Frontal cortex (tissue), 4 donors: ENCODE results near the gene DAD1. TPM values are rescaled to one million over a fixed set of nuclear protein-coding genes. Genes with fewer than 3 reads are reported as not detected.

ENCODE experiments used
- DNase-seq, 2 donors: peaks; one replicate each; pipeline ENCODE4 v3.0.0; 2012; ENCODE audit warnings: low spot score in 2 of 2
- FAIRE-seq: peaks from 2 replicates; lab custom pipeline; 2012; peaks lifted over from hg19 to GRCh38; lab: Jason Lieb, UNC
- total RNA-seq: library from RNA; depleted of rRNA; stranded (reverse); fragments of >200 nt; gene quantifications from one replicate; pipeline ENCODE4 v1.2.3, GENCODE V29; 2014
- donor health status: control.
- donor health status: control.
- donor health status: control.

The DAD1 gene
- total RNA-seq, 1 donor from 2014 or later, result 89.7 TPM

DNA sequence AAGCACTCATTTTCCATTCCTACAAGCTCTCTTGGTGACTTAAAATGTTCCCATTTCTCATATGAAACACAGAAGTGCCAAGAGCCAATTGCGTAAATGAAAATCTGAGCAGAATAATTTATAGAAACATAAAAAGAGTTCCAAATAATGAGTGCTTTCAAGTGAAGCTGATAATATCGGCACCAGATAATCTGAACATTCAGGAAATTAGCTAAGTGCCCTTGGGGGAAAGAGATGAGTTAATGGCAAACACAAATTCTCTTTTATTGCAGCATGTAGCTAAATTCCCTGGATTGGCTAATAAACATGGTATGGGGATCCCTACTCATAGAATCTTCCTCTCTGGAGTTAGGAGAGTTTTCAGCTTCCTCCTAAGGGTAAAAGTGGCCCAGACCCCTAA lies 46.7 kb downstream of the DAD1 start:
- FAIRE-seq (no peak), DNase-seq (no peak)

DNA sequence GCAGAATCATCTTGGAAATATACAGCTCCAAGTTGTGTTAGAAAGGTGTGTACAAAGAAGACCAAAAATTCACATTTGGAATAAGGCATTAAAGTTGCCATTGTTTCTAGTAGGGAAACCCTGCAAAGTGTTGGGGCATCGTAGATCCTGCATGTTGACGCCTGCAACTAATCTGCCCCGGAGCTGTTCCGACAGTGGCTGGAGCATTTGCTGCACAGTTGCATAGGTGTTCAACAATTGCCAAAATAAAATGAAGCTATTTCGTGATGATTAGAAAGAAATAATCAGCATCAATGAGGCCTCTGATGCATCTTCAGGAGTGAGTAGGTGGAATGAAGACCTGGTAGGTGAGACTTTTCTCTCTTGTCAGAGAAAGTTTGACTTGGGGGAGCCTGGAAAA lies 47.3 kb downstream of the DAD1 start:
- FAIRE-seq (no peak), DNase-seq (no peak)

DNA sequence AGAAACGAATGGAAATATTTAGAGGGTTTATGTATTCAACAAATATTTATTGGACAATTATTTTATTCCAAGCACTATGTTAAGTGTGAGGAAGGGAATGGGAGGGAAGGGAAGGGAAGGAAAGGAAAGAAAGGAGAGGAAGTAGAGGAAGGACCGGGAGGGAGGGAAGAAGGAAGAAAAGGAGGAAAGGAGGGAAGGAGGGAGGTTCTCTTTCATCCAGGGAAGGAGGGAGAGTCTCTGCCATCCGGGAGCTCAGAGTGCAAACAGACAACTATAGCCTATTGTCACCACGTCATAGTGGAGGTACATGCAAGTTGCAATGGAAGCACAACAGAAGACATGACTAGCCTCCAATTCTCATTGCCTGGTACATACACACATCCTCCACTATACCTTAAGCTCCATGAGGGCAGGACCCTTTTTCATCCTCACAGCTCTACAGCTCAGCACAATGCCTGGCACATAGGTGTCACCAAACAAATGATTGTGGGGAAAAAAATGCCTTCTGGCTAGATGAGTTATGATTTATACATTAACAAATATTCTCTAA lies 48.1 kb downstream of the DAD1 start:
- DNase-seq (no peak), FAIRE-seq (no peak)

DNA sequence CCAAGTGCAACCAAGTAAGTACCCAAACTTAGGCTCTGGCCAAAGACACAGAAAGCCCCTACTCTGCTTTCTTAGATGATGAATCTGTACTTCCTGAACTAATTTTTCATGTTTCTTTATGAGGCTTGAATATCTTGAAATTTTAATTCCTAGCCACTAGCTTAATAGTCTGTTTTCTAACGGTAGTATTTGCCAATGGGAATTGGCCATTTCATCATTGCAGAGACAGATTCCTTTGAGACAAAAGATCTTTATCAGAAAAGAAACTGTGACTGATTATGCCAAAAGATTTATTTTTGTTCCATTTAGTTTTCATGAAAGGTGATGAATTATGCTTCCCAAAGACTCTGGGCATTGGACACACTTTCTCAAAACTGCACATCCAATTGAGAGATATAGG lies 48.7 kb downstream of the DAD1 start:
- DNase-seq (no peak), FAIRE-seq (no peak)

DNA sequence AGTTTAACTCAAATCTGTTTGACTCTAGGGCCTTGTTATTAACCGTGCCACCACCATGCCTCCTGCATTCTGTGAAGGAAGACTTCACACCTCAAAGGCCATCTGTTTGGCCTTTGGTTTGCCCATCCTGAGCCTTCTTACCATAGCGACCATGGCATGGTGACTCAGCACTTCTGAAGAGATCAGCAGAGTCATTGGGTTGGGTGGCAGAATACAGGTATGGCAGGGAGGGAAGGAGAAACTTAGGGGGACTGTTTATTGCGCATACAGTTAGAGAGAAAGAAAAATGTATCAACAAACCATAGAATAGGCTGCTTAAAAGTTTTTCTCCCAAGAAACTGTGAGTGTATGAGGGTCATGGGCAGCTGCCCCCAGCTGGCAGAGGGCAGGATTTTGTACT lies 49.2 kb downstream of the DAD1 start:
- FAIRE-seq (no peak), DNase-seq (no peak)

DNA sequence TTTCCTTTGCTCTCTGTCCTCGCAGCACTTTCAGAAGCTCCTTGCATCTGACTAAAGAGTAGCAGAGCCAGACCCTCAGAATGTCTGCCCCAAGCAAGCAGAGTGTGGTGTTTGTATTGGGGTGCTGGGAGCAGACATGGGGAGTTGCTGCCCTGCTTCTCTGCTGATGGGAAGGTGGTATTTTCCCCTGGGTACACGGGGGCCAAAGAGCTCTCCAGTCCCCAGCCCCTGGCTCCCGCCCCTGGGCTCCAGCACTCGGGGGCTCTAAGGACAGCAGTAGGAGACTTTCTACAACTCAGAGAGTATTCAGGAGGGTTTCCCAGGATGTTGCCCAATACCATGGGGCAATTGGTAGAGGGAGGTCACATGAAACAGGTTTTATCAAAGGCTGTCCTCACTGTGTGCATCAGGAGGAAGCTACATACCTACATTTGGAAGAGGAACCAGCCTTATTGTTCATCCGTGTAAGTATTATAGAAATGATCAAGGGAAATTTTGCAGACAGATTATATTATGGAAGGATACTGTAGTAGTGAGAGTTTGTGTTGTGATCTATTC lies 50.3 kb downstream of the DAD1 start:
- no peak for FAIRE-seq

DNA sequence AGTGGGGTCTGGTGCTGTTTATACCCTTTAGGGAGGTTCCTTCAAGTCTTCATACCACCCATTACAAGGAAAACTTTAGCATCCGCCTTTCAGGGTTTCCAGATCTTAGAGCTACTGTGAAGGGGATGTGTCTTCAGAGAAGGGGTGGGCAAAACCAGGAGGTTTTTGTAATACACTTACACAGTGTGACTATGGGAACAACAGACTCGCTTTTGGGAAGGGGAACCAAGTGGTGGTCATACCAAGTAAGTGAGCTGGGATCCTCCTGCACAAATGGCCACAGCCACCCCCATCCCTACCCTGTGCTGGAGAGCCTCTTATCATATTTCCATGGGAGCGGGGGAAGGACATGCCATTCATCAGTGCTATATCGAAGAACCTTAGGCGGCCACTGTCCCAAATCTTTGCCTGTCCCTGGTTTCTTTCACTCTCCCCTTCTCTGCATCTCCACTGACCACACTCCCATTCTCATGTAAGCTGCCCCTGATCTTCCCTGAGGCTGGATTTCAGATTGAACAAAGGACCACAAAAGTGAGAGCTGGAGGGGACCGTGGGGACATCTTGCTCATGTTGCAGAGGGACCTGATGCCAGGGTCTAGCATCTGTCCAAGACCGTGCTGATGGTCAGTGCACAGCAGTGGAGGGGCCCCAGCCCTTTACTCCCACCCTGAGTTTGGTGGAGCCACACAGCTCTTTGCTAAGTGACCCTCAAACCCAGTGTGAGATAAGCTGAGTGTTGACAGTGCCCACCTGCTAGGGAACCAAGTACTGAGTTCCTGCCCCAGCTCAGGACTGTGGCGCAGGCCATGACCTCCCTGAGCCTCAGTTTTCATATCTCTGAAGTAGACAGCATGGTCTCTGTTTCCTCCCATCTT lies 51.4 kb downstream of the DAD1 start:
- DNase-seq, result no peak
- no peak for FAIRE-seq

More for the DNA sequence above, 50.3 kb downstream of the DAD1 start:
- no peak for DNase-seq

DNA sequence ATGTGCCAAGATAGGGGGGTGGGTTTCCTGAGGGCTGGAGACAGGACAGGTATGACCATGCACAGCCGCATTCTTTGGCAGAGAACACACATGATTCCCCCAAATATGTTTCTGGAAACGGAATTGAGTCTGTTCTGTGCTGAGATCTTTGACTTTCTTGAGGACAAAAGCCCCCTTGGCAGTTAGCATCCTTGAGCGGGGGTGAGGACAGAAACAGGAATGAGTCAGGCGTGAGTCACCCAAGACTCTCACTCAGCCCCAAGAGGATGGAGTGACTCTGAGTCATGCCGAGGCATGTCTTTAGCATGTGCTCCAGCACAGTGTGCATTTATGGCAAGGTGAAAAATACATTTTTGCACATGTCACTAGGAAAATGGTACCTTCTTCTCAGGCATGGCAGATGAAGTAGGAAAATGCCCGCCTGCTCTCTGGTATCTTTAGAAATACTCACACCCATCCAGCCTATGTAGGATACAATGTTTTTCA lies 52.1 kb downstream of the DAD1 start:
- FAIRE-seq (no peak), DNase-seq (peak in 1 of 2 donors; percentile 37)

DNA sequence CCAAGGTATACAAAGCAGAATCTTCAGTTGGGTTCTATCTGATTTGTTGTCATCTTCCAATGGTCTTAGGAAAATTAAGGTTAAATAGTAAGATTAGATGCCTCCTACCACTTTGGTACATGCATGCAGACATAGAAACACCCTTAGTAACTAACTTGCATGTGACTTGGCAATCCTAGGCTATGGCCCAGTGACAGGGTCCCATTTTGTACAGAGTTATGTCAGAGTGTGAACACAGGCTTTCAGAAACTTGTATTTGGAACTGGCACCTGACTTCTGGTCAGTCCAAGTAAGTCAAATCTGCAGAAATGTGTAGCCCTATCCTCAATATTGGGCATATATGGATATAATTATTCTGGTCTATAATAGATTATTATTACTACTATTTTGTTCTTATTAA lies 53.1 kb downstream of the DAD1 start:
- no peak for FAIRE-seq
- no peak for DNase-seq

DNA sequence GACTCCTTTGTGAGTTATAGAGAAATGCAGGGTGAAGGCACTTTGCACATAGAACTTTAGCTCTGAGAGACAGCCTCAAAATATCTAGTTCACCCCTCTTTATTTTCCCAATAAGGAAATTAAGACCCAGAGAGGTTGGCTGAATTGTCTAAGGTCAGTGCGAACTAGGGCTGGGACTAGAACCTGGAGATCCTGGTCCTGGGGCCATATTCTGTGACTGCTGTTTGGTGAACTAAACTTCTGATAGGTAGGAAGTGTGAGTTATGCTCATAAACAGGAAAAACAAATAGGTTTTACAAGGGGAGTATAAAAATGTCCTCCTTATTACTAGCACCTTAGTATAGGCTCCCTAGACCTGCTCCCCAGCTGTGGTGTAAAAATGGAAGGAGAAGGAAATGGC lies 53.9 kb downstream of the DAD1 start:
- FAIRE-seq (no peak), DNase-seq (no peak)

DNA sequence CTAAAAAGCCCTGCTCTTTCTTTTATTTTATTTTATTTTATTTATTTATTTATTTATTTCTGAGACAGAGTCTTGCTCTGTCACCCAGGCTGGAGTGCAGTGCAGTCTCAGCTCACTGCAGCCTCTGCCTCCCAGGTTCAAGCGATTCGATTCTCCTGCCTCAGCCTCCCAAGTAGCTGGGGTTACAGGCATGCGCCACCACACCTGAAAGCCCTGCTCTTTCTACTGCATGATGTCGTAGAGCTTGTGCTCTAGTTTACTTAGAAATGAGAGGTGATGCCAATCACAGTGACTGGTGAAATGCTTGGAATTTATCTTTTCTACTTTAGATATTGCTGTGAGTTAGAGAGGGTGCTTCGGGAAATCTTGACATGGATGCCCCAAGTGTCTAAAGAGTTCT lies 54.5 kb downstream of the DAD1 start:
- no peak for DNase-seq
- FAIRE-seq, result no peak

DNA sequence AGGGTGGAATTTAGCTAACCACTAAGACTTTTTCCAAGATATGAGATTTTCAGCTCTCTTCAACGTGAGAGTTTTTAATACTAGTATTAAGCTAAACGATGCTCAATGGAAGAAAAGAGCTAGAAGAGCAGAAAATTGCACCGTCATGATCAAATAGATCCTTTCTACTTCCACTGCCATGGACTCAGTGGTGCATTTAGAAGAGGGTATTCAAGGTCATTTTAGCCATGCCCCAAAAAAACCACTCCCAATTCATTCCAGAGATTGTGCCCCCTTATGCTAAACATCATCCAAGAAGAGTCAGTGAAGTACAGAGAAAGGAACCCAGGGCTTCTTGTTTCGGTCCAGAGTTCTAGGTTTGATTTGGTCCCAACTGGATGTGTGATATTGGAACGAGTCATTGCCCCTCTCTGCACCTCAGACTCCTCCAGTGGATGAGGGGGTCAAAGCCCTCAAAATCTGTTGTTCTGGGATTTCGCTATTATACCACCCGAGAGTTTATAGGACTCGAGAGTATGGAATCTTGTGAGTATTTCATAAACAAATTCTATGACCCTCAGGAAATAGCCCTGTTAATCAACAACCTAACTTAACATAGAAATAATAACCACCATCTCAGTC lies 55.2 kb downstream of the DAD1 start:
- DNase-seq, result no peak
- no peak for FAIRE-seq

DNA sequence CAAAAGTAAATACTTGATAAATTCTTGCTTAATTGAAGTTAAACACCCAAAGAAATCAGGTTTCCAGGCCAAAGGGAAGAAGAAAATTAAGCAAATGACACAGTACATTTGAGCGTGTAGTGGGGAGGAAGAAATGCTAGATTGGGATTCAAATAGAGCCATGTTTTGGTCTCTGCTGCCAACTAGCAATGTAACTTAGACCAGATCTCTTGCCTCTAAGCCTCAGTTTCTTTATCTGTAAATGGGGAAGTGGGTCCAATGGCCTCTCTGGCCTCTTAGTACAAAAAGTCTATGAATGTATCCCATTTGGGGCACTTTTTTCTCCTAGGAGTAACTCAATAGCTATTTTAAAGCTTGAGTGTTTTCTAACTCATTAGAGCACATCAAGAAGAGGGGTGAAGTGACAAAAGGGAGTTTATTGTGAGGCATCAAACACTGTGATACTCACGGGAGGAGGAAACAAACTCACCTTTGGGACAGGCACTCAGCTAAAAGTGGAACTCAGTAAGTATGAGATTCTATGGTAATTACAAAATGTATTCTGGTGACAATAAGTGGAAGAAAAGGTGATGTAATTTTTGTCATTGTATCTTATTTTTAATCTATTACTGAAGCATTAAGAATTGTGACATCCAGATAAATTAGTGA lies 55.8 kb downstream of the DAD1 start:
- no peak for DNase-seq
- no peak for FAIRE-seq

DNA sequence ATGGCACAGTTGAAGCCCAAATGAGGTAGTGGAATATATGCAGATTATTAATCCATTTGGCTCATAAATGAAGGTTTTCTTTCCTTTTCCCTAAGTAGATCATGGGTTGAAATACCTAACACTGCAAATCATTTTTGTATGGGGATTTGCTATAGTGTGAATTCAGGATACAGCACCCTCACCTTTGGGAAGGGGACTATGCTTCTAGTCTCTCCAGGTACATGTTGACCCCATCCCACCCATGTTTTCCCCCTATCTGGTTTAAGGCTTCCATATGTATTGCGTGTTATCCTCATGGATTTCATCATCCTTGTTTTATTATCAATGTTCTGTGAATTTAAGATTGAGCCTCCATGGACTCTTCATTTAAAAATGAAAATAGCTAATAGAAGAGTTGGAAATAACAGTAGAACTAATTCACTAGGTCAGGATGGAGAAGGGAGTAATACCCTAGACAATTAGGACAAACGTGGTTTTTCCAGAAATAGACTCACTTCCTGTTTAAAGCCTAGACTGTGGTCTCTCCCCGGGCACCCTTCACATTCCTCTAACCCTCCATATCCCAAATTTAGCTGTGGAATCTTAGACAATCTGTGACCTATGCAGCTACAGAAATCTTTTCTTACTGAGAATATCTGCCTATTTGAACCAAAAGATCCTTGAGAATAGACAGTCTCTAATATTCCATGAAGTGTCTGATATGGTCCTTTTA lies 56.5 kb downstream of the DAD1 start:
- FAIRE-seq (no peak), DNase-seq (no peak)

DNA sequence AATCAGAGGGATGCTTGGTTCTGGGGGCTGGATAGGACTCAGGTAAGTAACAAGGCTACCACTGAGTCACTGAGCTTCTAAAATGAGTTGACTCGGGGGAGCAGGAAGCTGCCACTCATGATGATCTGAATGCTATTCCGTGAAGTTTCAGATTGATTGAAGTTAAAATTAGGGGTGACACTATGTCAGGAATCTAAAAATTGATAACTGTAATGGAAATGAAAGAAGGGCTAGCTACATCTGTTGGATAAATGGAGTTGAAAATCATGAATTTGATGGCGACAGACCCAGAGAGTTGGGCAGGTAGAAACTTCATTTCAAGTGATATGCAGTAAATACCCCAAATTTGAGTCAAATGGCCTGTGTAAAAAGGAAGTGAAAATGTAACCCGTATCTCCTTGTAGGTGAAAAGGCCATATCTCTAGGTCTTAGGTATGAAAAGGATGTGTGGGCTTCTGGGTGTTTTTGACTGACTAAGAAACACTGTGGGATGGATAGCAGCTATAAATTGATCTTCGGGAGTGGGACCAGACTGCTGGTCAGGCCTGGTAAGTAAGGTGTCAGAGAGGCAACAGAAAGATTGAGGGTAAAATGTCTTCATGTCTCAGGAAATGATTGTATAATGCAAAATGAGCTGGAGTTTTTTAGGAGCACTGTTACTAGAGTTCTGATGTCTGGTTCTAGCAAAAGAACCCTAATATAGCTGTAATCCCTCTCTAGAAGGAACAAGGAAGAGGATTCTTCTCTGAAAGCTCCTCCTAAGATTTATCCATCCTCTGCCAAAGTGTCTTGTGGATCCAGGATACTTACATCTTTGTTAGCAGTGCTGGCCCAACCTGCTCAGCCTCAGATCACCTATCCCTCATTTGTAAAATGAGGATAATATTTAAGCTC lies 57.3 kb downstream of the DAD1 start:
- FAIRE-seq (no peak), DNase-seq (no peak)

DNA sequence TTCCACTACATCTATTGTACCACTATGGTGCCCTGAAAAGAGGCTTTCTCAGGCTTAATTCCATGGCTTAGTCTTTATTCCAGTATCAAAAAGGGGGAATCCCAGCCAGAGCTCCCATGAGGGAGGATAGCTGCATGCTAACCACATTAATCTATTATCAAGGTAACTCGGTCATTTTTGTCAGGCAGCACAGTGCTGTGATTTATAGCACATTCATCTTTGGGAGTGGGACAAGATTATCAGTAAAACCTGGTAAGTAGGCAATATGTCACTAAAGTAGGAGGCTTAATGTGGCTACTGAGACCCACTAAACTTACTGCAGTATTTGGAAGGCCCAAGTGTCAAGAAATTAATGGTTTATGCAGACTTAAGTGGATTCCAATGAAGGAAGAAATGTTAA lies 58.9 kb downstream of the DAD1 start:
- DNase-seq, result no peak

DNA sequence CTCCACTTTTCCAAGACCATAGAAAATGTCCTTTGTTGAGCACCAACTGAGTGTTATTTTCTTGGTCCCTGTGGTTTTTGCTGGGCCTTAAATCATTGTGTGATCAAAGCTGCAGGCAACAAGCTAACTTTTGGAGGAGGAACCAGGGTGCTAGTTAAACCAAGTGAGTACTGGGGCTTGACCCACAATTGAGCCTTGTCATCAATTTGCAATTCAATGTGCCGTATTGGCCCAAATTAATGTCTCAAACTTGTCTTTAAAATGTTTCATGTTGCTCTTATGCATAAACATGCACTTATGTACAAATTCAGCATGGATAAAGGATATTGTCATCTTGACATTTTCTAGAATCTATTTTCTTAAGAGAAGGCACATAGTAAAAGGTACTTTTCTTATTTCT lies 62.3 kb downstream of the DAD1 start:
- DNase-seq (no peak), FAIRE-seq (no peak)

More for the DNA sequence above, 58.9 kb downstream of the DAD1 start:
- no peak for FAIRE-seq

DNA sequence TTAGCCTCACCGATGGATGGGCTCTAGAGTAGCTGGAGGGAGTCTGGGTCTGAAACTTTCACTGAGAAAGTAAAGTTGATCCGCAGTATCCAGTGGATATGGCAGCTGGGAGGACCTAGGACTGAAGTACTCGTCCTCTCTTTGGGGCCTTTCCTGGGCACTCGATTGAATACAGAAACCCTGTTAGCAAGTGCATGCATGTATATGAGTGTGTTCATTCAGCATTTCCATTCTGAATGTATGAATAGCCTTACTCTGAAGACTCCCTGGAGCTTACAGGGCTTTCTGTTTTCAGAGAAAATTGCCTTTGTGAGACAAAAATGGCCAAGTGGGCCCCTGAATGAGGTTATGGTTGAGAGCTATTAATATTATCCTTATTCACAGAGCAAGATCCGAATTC lies 62.8 kb downstream of the DAD1 start:
- no peak for FAIRE-seq
- no peak for DNase-seq

DNA sequence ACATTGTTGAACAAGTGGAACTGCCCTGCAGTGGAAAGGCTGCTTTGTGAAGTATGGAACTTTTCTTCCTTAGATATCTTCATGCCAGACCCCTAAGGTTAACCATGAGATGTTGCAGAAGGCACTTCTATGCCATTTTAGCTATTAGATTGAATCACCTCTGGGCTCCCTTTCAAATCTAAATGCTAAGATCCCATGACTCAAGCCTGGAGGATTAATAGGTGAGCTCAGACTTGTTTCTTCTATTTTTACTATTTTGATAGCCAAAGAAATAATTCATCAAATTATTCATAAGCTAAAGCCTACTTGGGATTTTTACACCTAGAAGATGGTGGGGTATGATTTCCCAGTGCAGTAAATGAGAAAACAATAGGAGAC lies 64.3 kb downstream of the DAD1 start:
- FAIRE-seq (no peak), DNase-seq (no peak)
